Measurements from ENCODE around the gene BMP8A. TPM values are rescaled to one million over a fixed set of nuclear protein-coding genes. Genes with fewer than 3 reads are reported as not detected.
A peak's percentile ranks its signal among the peaks of the same experiment; 100 is the strongest.

BMP8A gene
- total RNA-seq, 1 experiment from 2014 or later, result 0.05 TPM

GRCh38 chr1:39570477-39571177 is 79.2 kb downstream of the BMP8A start:
- DNase-seq (ENCODE audit: low spot score), result no peak

GRCh38 chr1:39571178-39571483 is 79.7 kb downstream of the BMP8A start:
- DNase-seq (ENCODE audit: low spot score), result no peak

- no peak for DNase-seq (ENCODE audit: low spot score)
Observed at GRCh38 chr1:39572379-39573096, 81.1 kb downstream of the BMP8A start.

- no peak for DNase-seq (ENCODE audit: low spot score)
Observed at GRCh38 chr1:39573097-39573465, 81.6 kb downstream of the BMP8A start.

- peak; percentile 31 for DNase-seq (ENCODE audit: low spot score)
Observed at GRCh38 chr1:39573736-39574624, 82.5 kb downstream of the BMP8A start.

- DNase-seq (ENCODE audit: low spot score), result peak; percentile 35
Observed at GRCh38 chr1:39574646-39575045, 83.2 kb downstream of the BMP8A start.

Small RNA genes within 50 kb of the gene (small RNA-seq; reads per million reads assigned to genes)
- gene SNORA55, result 1.2 reads per million, percentile 45 among the genes with 10 or more reads in this experiment

Other genes starting within 250 kb of the BMP8A start
- 166 and 191 TPM in 2 replicates for gene PABPC4, start 85.2 kb downstream of the BMP8A start, total RNA-seq (2014; rRNA removed; shearing (Covaris generic))
- gene HEYL, start 148.0 kb downstream of the BMP8A start, total RNA-seq (2014; rRNA removed; shearing (Covaris generic)), result 0.05 and 0.16 TPM in 2 replicates
- gene NT5C1A, start 180.5 kb downstream of the BMP8A start, total RNA-seq (2014; rRNA removed; shearing (Covaris generic)), result not detected in 2 replicates
- gene HPCAL4, start 199.8 kb downstream of the BMP8A start, total RNA-seq (2014; rRNA removed; shearing (Covaris generic)), result not detected in 2 replicates
- gene PPIE, start 247.2 kb downstream of the BMP8A start, total RNA-seq (2014; rRNA removed; shearing (Covaris generic)), result 34.8 and 38.8 TPM in 2 replicates